GM12878 (cell line): Measurements from ENCODE around the gene DNAAF8. TPM values are rescaled to one million over a fixed set of nuclear protein-coding genes. Genes with fewer than 3 reads are reported as not detected.

ENCODE experiments used
- ATAC-seq: fragments of 200-7000 bp; cut with Tn5 transposase; 3 replicates; pipeline ENCODE4 v1.9.1; 2020; ENCODE audit warnings: mild to moderate bottlenecking, moderate library complexity
- BruUV-seq: library from RNA; stranded (reverse); fragments of 400-500 nt; replicated peaks from 2 replicates; lab custom pipeline; 2021; lab: Mats Ljungman, UMichigan
- CTCF ChIA-PET: fragments of 300-600 bp; sonication (Branson Sonifier 250); formaldehyde crosslinking; extraction: SDS; loops from one replicate; lab custom pipeline; 2021; ENCODE audit warnings: inconsistent platforms; lab: Yijun Ruan, JAX
- POLR2A ChIA-PET: fragments of 350-600 bp; formaldehyde crosslinking; extraction: SDS; loops from one replicate; lab custom pipeline; 2021; ENCODE audit warnings: inconsistent platforms; lab: Charles Lee
- RAD21 ChIA-PET: fragments of 300-600 bp; sonication (Branson Sonifier 250); formaldehyde crosslinking; loops from one replicate; lab custom pipeline; 2023; ENCODE audit warnings: antibody characterized with exemption; ENCODE audit not compliant: unreplicated experiment; lab: Charles Lee
- SMC1A ChIA-PET: fragments of 300-600 bp; sonication (Branson Sonifier 250); formaldehyde crosslinking; loops from one replicate; lab custom pipeline; 2023; ENCODE audit not compliant: unreplicated experiment, uncharacterized antibody; lab: Charles Lee
- DNase-seq: peaks from one replicate; pipeline ENCODE4 v3.0.0-alpha.2; 2011; ENCODE audit warnings: low read depth, low spot score
- FAIRE-seq: peaks from 3 replicates; lab custom pipeline; 2011; peaks lifted over from hg19 to GRCh38; lab: Jason Lieb, UNC
- H2AFZ ChIP-seq: 2 replicates; pipeline ENCODE4 v1.6.0; 2011; ENCODE audit warnings: low read depth, low read length, control low read depth; ENCODE audit not compliant: control insufficient read depth
- H3K27ac ChIP-seq: 2 replicates; pipeline ENCODE4 v1.5.1; 2011; ENCODE audit warnings: control low read depth; ENCODE audit not compliant: control insufficient read depth, insufficient read depth
- H3K27me3 ChIP-seq, 2 experiments: replicated peaks in 1 of 2; 2 replicates each; pipeline versions ENCODE4 v1.6.0 to v1.6.1; 2011; ENCODE audit warnings: low read length in 1 of 2; ENCODE audit not compliant: control insufficient read depth in 2 of 2, insufficient read depth in 2 of 2
- H3K36me3 ChIP-seq, 2 experiments: 2 replicates each; pipeline ENCODE4 v1.5.1; 2011; ENCODE audit warnings: low read length in 1 of 2; ENCODE audit not compliant: control insufficient read depth in 2 of 2, insufficient read depth in 2 of 2
- H3K4me1 ChIP-seq: 2 replicates; pipeline ENCODE4 v1.6.1; 2011; ENCODE audit warnings: mild to moderate bottlenecking, low read length, moderate library complexity, mixed read lengths; ENCODE audit not compliant: control insufficient read depth, insufficient read depth
- H3K4me2 ChIP-seq: 2 replicates; pipeline ENCODE4 v1.6.0; 2011; ENCODE audit warnings: control low read depth; ENCODE audit not compliant: control insufficient read depth, insufficient read depth
- H3K4me3 ChIP-seq: fragments of 200-600 bp; sonication (generic); 2 replicates; pipeline ENCODE4 v1.5.1; 2016
- H3K79me2 ChIP-seq: 2 replicates; pipeline ENCODE4 v1.6.0; 2011; ENCODE audit warnings: low read length; ENCODE audit not compliant: control insufficient read depth, insufficient read depth
- H3K9ac ChIP-seq: 2 replicates; pipeline ENCODE4 v1.8.0; 2011; ENCODE audit warnings: low read length, control low read depth, mixed read lengths; ENCODE audit not compliant: control insufficient read depth, insufficient read depth
- H3K9me3 ChIP-seq: replicated peaks from 3 replicates; pipeline ENCODE4 v1.5.1; 2011; ENCODE audit warnings: mild to moderate bottlenecking, low read length; ENCODE audit not compliant: control insufficient read depth, insufficient read depth
- H4K20me1 ChIP-seq: 2 replicates; pipeline ENCODE4 v1.6.0; 2011; ENCODE audit not compliant: control insufficient read depth, insufficient read depth
- BRCA1 ChIP-seq: IDR thresholded peaks from 2 replicates; pipeline ENCODE4 v1.6.1; 2011; ENCODE audit warnings: low read depth, low read length, improper control_type of control experiment
- HDAC6 ChIP-seq: fragments of 200-600 bp; sonication (generic); IDR thresholded peaks from one replicate; pipeline ENCODE4 v1.8.0; 2017; ENCODE audit warnings: antibody characterized with exemption; ENCODE audit not compliant: unreplicated experiment
- IRF5 ChIP-seq: fragments of 450-650 bp; IDR thresholded peaks from 2 replicates; pipeline ENCODE4 v1.6.1; 2017; ENCODE audit warnings: borderline replicate concordance
- MEF2A ChIP-seq: IDR thresholded peaks from 2 replicates; pipeline ENCODE4 v1.6.1; 2011; ENCODE audit warnings: low read depth, mild to moderate bottlenecking, low read length, moderate library complexity; ENCODE audit not compliant: insufficient read depth
- ZBTB4 ChIP-seq: fragments of 450-650 bp; formaldehyde crosslinking; IDR thresholded peaks from 2 replicates; pipeline ENCODE4 v1.4.0; 2022; ENCODE audit warnings: mild to moderate bottlenecking, moderate library complexity
- ZZZ3 ChIP-seq: IDR thresholded peaks from 2 replicates; pipeline ENCODE4 v1.6.1; 2011; ENCODE audit warnings: low read depth; ENCODE audit not compliant: control insufficient read depth, insufficient read length
- WGBS: methylation state at CpG from one replicate; pipeline ENCODE4 v1.1.6; 2016; ENCODE audit warnings: low lambda C conversion rate; ENCODE audit not compliant: insufficient replicate concordance, insufficient coverage; ENCODE audit errors: missing lambda C conversion rate; 5-methylcytosine and 5-hydroxymethylcytosine counted together
- in situ Hi-C: fragments of 300-500 bp; cut with MboI; formaldehyde crosslinking; loops from 9 replicates; pipeline ENCODE4 v1.14.3; 2018; ENCODE audit warnings: mixed read lengths
- intact Hi-C: fragments of 100-400 bp; cut with micrococcal nuclease; formaldehyde crosslinking; loops from one replicate; pipeline ENCODE4 v1.14.2; 2022; ENCODE audit not compliant: unreplicated experiment
- polyA plus RNA-seq, 11 experiments: library from polyadenylated mRNA; depleted of rRNA in 4 of 11; unstranded in 6 of 11; stranded (reverse) in 5 of 11; fragments of >200 nt; fragmentation: Nextera tagmentation in 4 of 11; fragmentation: Illumina TruSeq in 1 of 11; extraction: Ambion mirVana in 4 of 11; extraction: Trizol in 1 of 11; gene quantifications; 1 replicate in 1 of 11; 2 replicates in 10 of 11; pipeline versions ENCODE4 v1.2.1 to v1.2.3, GENCODE V29; 2011 to 2016; ENCODE audit warnings: inconsistent platforms in 2 of 11, missing spikeins in 2 of 11, low read depth in 1 of 11
- total RNA-seq, 4 experiments: library from RNA; depleted of rRNA in 3 of 4; stranded (reverse); fragments of >200 nt in 3 of 4; fragmentation: Illumina TruSeq in 1 of 4; extraction: Trizol in 1 of 4; gene quantifications; 2 replicates each; pipeline versions ENCODE4 v1.2.1 to v1.2.3, GENCODE V29; 2013 to 2021

Gene DNAAF8
- total and polyA plus RNA-seq, 10 of the 15 experiments (the other 5 are each of a cell fraction or from before 2014, with no cell fraction given), result 0.01 to 0.78 (median 0.22) TPM; not detected in 2

DNA sequence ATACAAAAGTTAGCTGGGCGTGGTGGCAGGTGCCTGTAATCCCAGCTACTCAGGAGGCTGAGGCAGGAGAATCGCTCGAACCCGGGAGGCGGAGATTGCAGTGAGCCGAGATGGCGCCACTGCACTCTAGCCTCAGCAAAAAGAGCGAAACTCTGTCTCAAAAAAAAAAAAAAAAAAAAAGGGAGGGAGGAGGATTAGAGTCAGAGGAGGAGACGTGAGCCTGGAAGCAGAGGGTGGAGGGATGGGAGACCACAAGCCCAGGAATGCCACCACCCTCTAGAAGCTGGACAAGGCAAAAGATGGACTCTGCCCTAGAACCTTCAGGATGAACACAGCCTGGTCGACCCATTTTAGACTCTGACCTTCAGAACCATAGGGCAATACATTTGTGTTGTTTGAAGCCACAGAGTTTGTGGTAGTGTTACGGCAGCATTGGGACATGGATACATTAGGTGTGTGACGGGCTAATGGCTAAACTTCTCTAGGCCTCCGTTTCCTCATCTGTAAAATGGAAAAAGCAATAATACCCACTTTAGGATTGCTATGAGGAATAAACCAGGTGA is 58.7 kb downstream of the DNAAF8 start (continued):
- TF ChIP-seq ZBTB4 (CRISPR knock-in tag), result no peak
- TF ChIP-seq IRF5, result no peak

- POLR2A ChIA-PET, result interaction anchor here (0.5 kb wide), 1 partner anchor 14 kb away, joined by 3 read pairs; no protein-coding TSS in a partner anchor
Measured at GRCh38 chr16:4795181-4795827, 61.0 kb downstream of the DNAAF8 start, which contains the start of gene SMIM22. Gene SMIM22, plus strand, starts transcription at chr16:4795369. Its CDS starts 366 bp downstream, at chr16:4795735.

More at GRCh38 chr16:4795181-4795827, 61.0 kb downstream of the DNAAF8 start, which contains the start of gene SMIM22:
- Histone ChIP-seq H4K20me1 (no peaks in the 10 kb centered on the region), H3K4me2 (no peak within 1 kb of the TSS), H2AFZ (no peak within 1 kb of the TSS), H3K36me3 (no peaks in the 10 kb centered on the region), H3K27me3 (no peaks in the 10 kb centered on the region), H3K79me2 (no peaks in the 10 kb centered on the region), H3K9ac (no peak within 1 kb of the TSS), H3K4me1 (peaks cover 4% of the 10 kb centered on the region; the same call in 1 of the 2 replicates), H3K4me3 (no peak within 1 kb of the TSS), H3K9me3 (no peaks in the 10 kb centered on the region), H3K27ac (no peak within 1 kb of the TSS)
- ATAC-seq (no peak), DNase-seq (no peak), FAIRE-seq (no peak)
- SMC1A ChIA-PET, result no interaction called here
- RAD21 ChIA-PET, result no interaction called here
- 49% methylated on average over 11 of the region's 14 CpGs for WGBS
- BruUV-seq, result no TSS peak
- CTCF ChIA-PET, result interaction anchor here (1.0 kb wide), 1 partner anchor 137 kb away, joined by 3 read pairs; no protein-coding TSS in a partner anchor
- intact Hi-C loops, result no loop called here
- in situ Hi-C loops, result no loop called here
- TF ChIP-seq ZZZ3 (no peak), BRCA1 (no peak), IRF5 (no peak), HDAC6 (no peak), MEF2A (no peak)
